Measurements from ENCODE around the gene C17orf113. TPM values are rescaled to one million over a fixed set of nuclear protein-coding genes. Genes with fewer than 3 reads are reported as not detected.

C17orf113 gene
- 0.48 TPM for total RNA-seq

DNA sequence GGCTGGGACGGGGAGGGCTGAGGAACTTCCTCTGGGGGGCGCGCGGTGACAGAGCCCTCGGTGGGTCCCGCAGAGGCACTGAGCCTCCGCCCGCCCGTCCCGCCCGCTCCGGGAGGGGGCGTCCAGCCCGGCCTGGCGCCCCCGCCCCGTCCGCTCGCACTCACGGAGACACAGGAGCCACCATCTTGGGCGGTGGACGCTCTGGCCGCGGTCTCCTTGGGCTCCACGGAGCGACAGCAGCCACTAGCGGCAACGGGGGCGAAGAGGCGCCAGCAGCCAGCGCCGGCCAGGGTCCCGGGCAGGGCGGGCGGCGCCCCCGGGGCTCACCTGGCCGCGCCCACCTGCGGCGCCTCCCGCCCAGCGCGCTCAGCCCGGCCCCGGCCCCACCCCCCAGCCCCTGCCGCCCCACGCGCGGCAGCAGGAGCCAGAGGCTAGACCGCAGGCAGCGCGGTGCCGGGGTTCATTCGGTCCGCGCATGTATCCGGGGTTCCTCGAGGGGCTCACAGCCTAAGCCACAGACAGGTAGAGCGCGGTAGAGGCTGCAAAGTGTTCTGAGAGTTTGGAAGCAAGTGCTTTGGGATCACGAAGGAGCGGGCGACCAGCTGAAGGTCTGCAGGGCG is at the start of gene C17orf113:
C17orf113 (minus strand) TSS at position 209 of the 620 bp plus-strand sequence. CDS start 7,225 bp downstream, outside the sequence.
- peak; percentile 63 for ATAC-seq

DNA sequence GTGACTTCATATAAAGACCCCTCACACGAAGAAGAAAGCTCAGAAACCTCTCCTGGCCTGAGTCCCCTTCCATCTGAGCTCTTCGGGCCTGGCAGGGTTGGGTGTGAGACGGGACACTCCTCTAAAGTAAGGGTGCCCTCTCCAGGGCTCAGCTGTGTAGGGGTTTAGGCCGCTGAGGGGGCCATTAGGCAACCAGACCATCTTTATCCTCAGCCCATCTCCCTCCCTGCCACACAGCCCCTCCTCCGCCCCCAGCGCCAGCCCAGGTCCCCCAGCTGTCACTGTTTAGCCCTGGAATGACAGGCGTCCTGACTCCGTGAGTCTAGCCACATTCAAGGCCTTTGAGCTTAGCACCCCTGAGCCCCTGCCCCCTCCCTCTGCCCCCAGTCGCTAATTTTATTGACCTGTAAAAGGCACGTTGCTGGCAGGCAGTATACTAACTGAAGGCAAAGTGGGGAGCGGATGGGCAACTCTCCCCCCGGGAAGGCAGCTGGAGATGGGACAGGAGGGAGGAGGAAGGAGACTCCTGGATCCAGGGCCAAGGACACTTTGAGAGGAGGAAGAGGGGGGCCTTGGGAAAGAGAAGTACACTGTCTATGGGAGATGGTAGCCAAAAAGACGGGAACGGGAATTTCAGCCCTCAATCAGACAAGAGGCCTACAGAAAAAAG is 48.5 kb upstream of the C17orf113 start:
- ATAC-seq: no peak

- peak; percentile 25 for ATAC-seq
Measured at GRCh38 chr17:42097691-42098631, 47.6 kb upstream of the C17orf113 start, which contains the start of gene ZNF385C. ZNF385C (minus strand) TSS chr17:42098473; CDS start chr17:42063056, 35,417 bp downstream.

DNA sequence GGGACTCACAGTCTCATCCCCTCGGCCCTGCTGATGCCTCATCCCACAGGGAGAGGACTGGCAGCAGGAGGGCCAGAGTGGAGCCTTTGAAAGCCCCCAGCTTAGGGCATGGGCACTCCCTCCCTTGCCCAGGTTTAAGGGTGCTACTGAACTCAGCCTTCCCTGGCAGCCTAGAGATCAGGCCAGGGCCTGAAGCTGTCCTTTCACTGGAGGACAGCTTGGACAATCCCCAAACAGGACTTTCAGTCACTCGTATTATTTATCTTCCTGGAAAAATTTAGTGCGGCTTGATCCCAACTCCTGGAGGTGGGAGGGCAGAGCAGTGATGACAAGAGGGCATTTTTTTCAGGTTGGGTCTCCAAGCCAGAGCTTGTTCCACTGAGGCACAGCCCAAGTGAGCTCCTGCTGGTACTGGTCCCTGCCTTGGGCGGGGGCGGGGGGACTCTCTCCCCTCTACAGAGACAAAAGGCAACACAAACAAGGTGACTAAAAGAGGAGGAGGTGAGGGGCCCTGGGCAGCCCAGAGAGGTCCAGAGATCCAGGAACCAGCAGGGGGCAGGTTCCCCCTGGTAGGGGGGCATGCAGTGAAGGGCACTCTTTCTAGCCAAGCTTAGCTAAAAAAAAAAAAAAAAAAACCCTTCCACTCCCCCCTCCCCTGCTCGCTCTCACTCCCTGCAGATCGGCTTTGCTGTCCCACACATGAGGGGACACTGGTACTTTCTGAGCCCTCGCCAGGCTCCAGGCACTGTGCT is 46.1 kb upstream of the C17orf113 start:
- no peak for ATAC-seq

- no peak for ATAC-seq
Measured at GRCh38 chr17:42094375-42095069, 44.1 kb upstream of the C17orf113 start.

DNA sequence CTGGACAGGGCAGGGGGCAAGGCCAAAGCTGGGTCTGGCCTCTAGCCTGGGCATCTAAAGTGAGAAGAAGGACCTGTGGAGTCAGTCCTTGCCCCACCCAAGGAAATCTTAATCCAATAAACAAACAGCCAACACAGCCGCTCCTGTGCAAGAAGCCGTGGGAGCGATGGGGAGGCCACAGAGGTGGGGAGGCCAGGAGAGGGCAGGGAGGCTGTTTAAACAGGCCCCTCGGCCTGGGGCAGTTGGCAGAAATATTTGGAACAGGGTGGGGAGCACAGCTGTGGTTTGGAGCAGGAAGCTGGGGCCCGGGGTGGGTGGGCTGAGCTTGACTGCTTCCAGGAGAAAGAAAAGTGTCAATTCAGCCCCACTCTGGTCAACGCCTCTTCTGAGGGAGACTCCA is 42.5 kb upstream of the C17orf113 start:
- ATAC-seq: no peak

GRCh38 chr17:42090964-42091790 is 40.8 kb upstream of the C17orf113 start:
- ATAC-seq: no peak

DNA sequence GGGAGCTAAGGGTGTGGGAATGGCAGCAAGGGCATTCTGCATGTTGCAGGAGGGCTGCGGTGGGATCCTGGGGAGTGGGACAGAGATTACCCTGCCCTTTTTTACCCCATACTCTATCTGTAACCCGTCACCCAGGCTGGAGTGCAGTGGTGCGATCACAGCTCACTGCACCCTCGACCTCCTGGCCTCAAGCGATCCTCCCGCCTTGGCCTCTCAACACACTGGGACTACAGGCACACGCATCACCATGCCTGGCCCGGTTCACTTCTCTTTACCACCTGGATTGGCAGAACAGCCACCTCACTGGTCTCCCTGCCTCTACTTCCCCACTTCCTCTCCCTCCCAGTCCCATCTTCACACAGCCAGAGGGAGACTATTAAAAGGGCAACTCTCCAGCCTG is 38.3 kb upstream of the C17orf113 start:
- no peak for ATAC-seq

GRCh38 chr17:42087736-42088705 is 37.6 kb upstream of the C17orf113 start:
- no peak for ATAC-seq

DNA sequence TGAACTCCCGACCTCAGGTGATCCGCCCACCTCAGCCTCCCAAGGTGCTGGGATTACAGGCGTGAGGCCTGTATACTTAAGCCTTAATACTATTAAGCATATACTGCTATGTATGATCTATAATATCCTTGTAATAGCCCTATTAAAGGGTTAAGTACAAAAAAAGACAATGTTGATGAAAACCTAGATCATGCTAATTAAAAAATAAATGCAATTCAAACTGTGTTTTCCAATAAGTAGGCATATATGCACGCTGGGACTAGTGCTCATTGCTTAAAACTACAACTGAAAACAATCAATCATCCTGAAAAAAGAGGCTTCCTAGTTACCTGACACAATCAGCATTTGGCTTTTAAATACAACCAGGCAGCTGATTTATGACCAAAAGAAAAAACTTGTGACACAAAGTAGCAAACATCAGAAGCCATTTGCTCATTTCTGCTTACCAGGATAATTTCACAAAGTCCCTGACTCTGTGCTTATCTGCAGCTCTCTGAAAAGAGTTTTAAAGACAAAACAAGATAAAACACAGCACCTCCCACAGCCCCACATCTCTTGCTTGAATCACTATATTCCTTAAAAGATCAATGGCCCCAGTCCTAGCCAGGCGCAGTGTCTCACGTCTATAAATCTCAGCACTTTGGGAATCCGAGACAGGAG is 36.8 kb upstream of the C17orf113 start:
- no peak for ATAC-seq

- peak; percentile 49 for ATAC-seq
Measured at GRCh38 chr17:42081516-42082129, 31.2 kb upstream of the C17orf113 start.

- ATAC-seq: no peak
Measured at GRCh38 chr17:42079541-42079940, 29.1 kb upstream of the C17orf113 start.

- ATAC-seq: no peak
Measured at GRCh38 chr17:42078396-42079043, 28.1 kb upstream of the C17orf113 start.

GRCh38 chr17:42077755-42078154 is 27.4 kb upstream of the C17orf113 start:
- no peak for ATAC-seq

GRCh38 chr17:42076797-42077559 is 26.6 kb upstream of the C17orf113 start:
- no peak for ATAC-seq

DNA sequence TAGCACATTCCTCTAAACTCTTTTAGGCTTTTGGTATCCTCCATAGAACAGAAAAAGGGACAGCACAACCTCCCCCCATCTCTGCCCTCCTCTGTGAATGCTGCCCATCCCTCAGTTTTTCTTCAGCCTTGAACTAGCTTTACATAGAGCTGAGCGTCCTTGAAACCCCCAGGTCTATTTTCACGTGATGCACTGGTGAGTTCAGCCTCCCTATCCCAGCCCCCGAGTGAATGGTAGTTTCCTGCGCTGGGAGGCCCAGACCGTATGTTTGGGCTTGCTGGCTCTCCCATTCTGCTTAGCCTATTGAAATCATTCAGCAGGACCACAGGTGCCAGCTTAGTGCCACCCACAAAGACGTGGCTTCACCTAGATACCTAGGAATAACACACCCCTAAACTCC is 25.4 kb upstream of the C17orf113 start:
- no peak for ATAC-seq

Data from esophagus mucosa (tissue), 1 donor.